ENCODE measurements around the gene ZMAT5. TPM values are rescaled to one million over a fixed set of nuclear protein-coding genes. Genes with fewer than 3 reads are reported as not detected.
A peak's percentile ranks its signal among the peaks of the same experiment; 100 is the strongest.
"Not testable (repeated sequence)": the region's sequence is repeated elsewhere in the genome, so short reads cannot be mapped to it uniquely, and the experiment has no call there.

ZMAT5 gene
- total RNA-seq, 2 experiments from 2014 or later = 17.1 to 17.5 TPM

DNA sequence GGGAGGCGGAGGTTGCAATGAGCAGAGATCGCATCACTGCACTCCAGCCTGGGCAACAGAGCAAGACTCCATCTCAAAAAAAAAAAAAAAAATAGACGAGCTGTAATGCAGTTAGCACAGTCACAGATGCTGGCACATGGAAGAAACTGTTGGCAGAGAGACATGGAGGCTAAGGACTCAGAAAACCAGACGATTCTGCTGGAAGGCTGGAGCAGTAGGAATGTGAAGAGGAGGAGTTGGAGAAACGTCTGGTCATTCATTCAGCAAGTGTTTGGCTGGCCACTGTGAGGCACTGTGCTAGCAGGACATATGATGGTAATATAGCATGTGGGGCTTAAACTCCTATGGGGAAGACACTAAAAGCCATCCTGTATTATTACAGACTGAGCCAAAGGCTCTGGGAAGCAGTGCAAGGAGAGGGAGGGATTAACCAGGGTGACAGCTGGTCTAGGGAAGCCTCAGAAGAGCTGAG, 5.4 kb upstream of the ZMAT5 start:
- H3K27me3 Mint-ChIP-seq = no peaks in the 10 kb centered on the region
- H3K4me1 Mint-ChIP-seq = peaks cover 12% of the 10 kb centered on the region
- H3K27ac Mint-ChIP-seq = no peak overlapping the region
- no peak for DNase-seq
- no peaks in the 10 kb centered on the region for H3K9me3 Mint-ChIP-seq
- H3K4me3 Mint-ChIP-seq = no peak overlapping the region
- peaks cover 25% of the 10 kb centered on the region for H3K36me3 Mint-ChIP-seq

DNA sequence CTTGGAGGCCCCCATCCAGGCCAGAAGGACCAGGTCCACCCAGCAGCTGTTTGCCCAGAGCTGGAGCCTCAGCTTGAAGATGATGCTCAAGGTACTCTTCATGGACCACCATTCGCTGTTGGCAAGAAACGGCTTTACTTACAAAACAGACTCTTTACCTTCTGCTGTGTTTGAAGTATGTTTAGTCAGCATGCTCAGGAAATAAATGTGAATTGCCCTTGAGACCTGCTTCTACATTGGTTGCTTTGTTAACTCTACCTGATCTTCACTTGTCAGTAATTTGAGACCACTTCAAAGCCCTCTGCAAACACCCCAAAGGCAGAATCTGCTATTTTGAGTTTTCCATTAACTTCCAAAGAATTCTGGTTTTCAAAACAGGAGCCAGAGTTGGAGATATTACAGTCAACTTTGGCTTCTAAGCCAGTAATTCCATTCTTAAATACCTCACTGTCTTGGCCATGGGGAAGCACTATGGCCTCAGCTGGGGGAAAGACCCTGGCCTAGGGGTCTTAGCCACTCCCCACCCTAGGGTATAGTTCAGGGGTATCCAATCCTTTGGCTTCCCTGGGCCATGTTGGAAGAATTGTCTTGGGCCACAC, 3.0 kb upstream of the ZMAT5 start:
- no peaks in the 10 kb centered on the region for H3K9me3 Mint-ChIP-seq
- peaks cover 21% of the 10 kb centered on the region for H3K4me1 Mint-ChIP-seq
- no peak overlapping the region for H3K27ac Mint-ChIP-seq
- H3K4me3 Mint-ChIP-seq = no peak overlapping the region
- DNase-seq = no peak
- no peaks in the 10 kb centered on the region for H3K27me3 Mint-ChIP-seq
- H3K36me3 Mint-ChIP-seq = peaks cover 27% of the 10 kb centered on the region

DNA sequence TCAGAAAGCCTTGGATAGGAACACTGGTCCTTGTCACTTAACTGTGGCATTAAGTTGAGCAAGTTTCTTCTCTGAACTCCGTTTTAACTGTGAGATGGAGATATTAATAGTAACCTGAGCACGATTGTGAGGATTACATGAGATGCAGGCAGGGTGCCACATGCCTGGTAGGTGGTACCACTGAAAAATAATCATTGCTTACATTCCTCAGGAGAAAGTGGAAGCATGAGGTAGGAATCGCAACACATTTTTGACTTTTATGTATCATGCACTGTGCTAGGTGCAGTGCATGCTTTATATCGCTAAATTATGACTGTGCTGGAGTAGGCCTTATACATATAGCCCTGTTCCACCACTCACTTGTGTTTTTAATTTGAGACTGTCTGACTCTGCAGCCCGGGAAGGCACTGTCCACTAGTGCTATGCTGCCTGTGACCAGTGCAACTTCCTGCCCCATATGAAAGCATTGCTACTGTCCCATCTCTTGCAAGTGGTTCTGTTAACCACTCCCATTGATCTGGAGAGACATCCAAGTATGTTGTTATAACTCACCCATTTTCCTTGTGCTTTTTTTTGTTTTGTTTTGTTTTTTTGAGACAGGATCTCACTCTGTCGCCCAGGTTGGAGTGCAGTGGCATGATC, 1.4 kb upstream of the ZMAT5 start:
- DNase-seq = no peak
- peaks cover 27% of the 10 kb centered on the region for H3K36me3 Mint-ChIP-seq
- peak overlapping the region; percentile 98 for H3K27ac Mint-ChIP-seq
- peaks cover 30% of the 10 kb centered on the region for H3K4me1 Mint-ChIP-seq
- no peaks in the 10 kb centered on the region for H3K9me3 Mint-ChIP-seq
- H3K4me3 Mint-ChIP-seq = peak overlapping the region; percentile 99
- no peaks in the 10 kb centered on the region for H3K27me3 Mint-ChIP-seq

DNA sequence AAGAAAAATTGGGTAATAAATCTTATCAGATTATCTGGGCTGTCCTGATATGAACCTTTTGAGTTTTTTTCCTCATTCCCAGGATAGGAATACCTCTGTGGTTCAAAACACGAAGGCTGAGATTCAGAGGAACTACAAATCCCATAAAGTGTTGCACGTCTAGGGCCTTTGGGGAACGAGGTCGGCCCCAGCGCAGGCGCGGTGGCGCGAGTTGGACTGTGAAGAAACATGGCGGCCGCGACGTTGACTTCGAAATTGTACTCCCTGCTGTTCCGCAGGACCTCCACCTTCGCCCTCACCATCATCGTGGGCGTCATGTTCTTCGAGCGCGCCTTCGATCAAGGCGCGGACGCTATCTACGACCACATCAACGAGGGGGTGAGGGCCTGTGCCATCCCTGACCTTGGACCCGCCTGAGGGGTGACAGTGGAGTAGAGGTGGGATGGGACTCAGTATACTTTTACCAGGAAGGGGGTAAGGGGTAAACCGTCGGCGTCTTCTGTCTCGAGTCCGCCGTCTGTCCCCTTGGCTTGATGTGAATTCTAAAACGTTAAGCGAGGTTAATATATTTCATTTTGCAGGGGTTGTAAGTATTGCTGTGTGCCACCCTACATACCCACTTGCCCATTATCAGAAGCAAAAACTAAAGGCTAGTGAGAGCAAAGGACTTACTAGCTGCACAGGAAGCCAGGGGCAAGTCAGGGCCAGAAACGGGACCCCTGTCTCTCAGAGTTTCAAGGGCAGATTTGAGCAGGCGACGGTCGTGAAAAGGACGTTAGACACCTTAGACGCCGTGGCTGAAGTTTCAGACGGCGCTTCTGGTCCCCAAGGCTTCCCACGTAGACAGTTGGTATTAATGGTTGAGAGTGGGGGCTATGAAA, 604 bp upstream of the ZMAT5 start, which contains the start of gene UQCR10:
Gene UQCR10 (plus strand): TSS at position 199 of the 881 bp plus-strand sequence. CDS start 30 bp downstream, at position 229.
- DNase-seq = peak; percentile 92

DNA sequence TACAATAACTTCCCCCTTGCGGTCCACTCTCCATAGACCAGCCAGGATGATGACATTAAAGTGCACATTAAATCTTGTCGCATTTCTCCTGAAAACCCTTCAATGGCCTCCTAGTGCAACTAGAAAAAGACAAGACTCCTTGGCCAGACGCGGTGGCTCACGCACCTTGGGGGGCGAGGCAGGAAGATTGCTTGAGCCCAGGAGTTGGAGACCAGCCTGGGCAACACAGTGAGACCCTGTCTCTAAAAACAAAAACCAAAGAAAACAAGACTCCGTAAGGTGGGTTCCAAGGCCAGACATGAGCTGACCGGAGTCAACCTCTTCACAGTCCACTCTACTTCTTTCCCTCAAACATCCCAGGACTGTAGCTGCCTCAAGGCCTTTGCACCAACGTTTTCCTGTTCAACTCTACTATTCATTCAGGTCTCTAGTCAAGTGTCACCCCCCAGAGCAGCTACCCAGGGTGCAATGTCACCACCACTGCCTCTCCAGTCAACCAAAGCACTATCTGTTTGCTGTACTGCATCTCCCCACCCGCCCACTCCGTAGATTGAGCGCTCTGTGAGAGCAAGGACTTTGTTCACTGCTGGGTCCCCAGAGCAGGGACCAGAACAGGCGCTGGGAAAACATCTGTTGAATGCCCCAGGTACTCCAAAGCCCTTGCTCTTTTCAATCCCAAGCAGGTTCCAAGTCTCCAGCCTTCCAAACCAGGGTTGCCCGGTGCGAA, 739 bp downstream of the ZMAT5 start:
- H3K36me3 Mint-ChIP-seq = peaks cover 27% of the 10 kb centered on the region
- peak overlapping the region; percentile 98 for H3K27ac Mint-ChIP-seq
- H3K9me3 Mint-ChIP-seq = no peaks in the 10 kb centered on the region
- no peaks in the 10 kb centered on the region for H3K27me3 Mint-ChIP-seq
- peak; percentile 28 for DNase-seq
- H3K4me3 Mint-ChIP-seq = peak overlapping the region; percentile 99
- peaks cover 30% of the 10 kb centered on the region for H3K4me1 Mint-ChIP-seq

More for the DNA sequence above, 604 bp upstream of the ZMAT5 start, which contains the start of gene UQCR10:
- Mint-ChIP-seq H3K27ac (peak within 1 kb of the TSS; percentile 98), H3K9me3 (no peaks in the 10 kb centered on the region), H3K4me3 (peak within 1 kb of the TSS; percentile 99), H3K4me1 (peaks cover 30% of the 10 kb centered on the region), H3K27me3 (no peaks in the 10 kb centered on the region), H3K36me3 (peaks cover 27% of the 10 kb centered on the region)

DNA sequence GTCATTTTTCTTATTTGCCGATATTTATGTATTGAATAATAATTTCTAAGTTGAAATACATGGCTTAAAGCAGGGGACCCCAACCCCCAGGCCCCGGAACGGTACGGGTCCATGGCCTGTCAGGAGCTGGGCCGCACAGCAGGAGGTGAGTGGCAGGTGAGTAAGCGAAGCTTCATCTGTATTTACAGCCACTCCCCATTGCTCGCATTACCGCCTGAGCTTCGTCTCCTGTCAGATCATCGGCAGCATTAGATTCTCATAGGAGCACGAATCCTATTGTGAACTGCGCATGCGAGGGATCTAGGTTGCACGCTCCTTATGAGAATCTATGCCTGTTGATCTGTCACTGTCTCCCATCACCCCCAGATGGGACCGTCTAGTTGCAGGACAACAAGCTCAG, 4.5 kb downstream of the ZMAT5 start:
- Mint-ChIP-seq H3K9me3 (no peaks in the 10 kb centered on the region), H3K36me3 (peaks cover 2% of the 10 kb centered on the region), H3K27ac (no peak overlapping the region), H3K4me3 (no peak overlapping the region), H3K27me3 (no peaks in the 10 kb centered on the region), H3K4me1 (peaks cover 18% of the 10 kb centered on the region)
- no peak for DNase-seq

DNA sequence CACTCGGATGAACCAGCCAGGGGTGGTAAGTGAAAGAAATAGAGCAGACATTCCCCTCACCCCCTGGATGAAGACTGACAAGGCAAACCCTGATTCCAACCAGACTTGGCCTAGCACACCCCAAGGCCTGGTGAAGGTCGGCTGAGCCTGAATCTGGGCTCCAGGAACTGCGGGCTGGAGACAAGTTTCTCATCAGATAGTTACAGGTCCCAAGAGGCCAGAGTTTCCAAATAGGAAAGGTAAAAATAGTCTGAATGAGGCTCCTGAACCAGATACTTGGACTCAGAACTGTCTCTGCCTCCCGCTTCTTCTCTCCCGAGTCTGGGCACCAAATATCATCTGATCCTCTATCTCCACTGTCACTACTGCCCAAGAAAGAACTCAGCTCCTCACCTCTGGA, 7.8 kb downstream of the ZMAT5 start:
- no peak overlapping the region for H3K4me3 Mint-ChIP-seq

DNA sequence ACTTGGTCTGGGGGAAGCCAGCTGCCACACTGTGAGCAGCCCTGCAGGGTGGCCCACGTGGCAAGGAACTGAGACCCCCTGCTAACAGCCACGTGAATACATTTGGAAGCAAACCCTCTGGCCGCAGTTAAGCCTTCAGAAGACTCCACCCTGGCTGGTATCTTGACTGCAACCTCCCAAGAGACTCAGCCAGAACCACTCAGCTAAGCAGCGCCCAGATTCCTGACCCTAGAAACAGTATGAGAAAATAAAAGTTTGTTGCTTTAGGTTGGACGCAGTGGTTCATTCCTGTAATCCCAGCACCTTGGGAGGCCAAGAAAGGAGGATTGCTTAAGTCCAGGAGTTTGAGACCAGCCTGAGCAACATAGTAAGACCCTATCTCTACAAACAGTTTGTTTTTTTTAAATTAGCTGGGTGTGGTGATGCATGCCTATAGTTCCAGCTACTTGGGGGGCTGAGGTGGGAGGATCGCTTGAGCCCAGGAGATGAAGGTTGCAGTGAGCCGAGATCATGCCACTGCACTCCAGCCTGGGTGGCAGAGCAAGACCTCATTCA, 8.7 kb downstream of the ZMAT5 start:
- H3K36me3 Mint-ChIP-seq = no peaks in the 10 kb centered on the region
- no peak overlapping the region for H3K27ac Mint-ChIP-seq
- H3K4me1 Mint-ChIP-seq = no peaks in the 10 kb centered on the region
- no peaks in the 10 kb centered on the region for H3K27me3 Mint-ChIP-seq
- no peak for DNase-seq
- no peak overlapping the region for H3K4me3 Mint-ChIP-seq
- H3K9me3 Mint-ChIP-seq = no peaks in the 10 kb centered on the region

More for the DNA sequence above, 7.8 kb downstream of the ZMAT5 start:
- Mint-ChIP-seq H3K4me1 (peaks cover under 1% of the 10 kb centered on the region), H3K36me3 (no peaks in the 10 kb centered on the region), H3K9me3 (no peaks in the 10 kb centered on the region), H3K27ac (no peak overlapping the region), H3K27me3 (no peaks in the 10 kb centered on the region)
- DNase-seq = no peak

DNA sequence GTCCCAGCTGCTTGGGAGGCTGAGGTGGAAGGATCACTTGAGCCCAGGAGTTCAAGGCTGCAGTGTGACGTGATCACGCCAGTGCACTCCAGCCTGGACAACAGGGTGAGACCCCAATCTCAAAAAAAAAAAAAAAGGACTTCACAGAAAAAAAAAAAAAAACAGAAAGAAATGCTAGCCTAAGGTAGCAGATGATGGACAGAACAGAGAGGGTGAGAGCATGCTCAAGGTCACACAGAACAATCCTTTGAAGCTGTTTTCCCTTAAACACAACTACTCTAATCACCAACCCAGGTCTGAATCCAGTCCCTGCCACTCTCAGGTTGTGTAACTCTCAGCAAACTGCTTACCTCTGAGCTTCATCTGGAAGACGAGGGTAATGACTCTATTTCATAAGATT, 9.7 kb downstream of the ZMAT5 start:
- Mint-ChIP-seq H3K27me3 (no peaks in the 10 kb centered on the region), H3K4me3 (no peak overlapping the region), H3K27ac (no peak overlapping the region), H3K4me1 (no peaks in the 10 kb centered on the region), H3K36me3 (no peaks in the 10 kb centered on the region), H3K9me3 (no peaks in the 10 kb centered on the region)
- DNase-seq = no peak

DNA sequence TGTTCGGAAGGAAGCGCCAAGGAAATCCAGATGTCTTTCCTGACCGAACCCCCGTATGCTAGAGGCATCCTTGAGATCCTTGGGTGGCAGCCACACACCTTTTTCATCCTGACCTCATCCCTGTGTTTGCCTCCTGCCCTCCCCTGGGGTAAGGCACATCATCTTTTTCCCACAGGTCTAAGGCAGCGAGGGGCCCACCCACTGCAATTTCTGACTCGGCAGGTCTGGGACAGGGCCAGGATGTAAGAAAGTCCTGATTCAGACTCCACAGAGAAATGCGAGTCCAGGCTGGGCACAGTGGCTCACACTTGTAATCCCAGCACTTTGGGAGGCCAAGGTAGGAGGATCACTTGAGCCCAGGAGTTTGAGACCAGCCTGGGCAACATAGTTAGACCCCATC, 10.5 kb downstream of the ZMAT5 start:
- no peaks in the 10 kb centered on the region for H3K36me3 Mint-ChIP-seq
- H3K27ac Mint-ChIP-seq = no peak overlapping the region
- no peaks in the 10 kb centered on the region for H3K27me3 Mint-ChIP-seq
- H3K4me1 Mint-ChIP-seq = no peaks in the 10 kb centered on the region
- H3K9me3 Mint-ChIP-seq = no peaks in the 10 kb centered on the region
- no peak overlapping the region for H3K4me3 Mint-ChIP-seq
- DNase-seq = no peak

DNA sequence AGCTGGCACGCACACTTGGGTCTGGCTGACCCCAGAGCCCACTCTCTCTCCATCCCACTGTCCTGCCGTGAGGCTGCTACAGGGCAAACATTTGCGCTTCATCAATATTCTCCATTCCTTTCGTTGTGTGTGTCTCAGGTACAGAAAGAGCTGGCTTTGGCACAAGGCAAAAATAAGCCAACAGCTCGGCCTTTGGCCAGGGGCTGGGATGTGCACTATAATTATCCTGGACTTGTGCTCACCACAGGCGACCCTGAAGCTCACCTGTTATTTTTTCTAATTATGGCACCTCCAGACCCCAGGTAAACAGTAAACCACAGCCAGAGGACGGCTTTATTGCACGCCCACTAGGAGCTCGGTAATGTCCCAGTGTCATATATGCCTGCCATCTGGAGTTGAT, 10.9 kb downstream of the ZMAT5 start:
- H3K9me3 Mint-ChIP-seq = no peaks in the 10 kb centered on the region
- H3K4me3 Mint-ChIP-seq = no peak overlapping the region
- H3K36me3 Mint-ChIP-seq = no peaks in the 10 kb centered on the region
- peaks cover 3% of the 10 kb centered on the region for H3K4me1 Mint-ChIP-seq
- H3K27ac Mint-ChIP-seq = no peak overlapping the region
- DNase-seq = no peak
- no peaks in the 10 kb centered on the region for H3K27me3 Mint-ChIP-seq

DNA sequence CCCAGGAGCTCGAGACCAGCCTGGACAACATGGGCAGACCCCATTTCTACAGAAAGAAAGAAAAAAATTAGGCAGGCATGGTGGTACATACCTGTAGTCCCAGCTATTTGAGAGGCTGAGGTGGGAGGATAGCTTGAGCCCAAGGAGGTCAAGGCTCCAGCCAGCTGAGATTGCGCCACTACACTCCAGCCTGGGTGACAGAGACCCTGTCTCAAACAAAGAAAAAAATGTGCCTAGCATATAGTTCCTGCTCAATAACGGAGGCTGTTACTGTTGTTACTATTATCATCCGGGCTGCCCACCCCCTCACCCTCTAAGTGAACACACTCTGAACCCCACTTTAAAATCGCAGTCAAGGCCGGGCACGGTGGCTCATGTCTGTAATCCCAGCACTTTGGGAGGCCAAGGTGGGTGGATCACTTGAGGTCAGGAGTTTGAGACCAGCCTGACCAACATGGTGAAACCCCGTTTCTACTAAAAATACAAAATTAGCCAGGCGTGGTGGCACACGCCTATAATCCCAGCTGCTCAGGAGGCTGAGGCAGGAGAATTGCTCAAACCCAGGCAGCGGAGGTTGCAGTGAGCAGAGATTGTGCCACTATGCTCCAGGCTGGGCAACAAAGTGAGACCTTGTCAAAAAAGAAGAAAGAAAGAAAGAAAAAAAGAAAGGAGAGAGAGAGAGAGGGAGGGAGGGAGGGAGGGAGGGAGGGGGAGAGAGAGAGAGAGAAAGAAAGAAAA, 12.0 kb downstream of the ZMAT5 start:
- H3K4me3 Mint-ChIP-seq, DNase-seq, H3K27ac Mint-ChIP-seq, H3K27me3 Mint-ChIP-seq, H3K4me1 Mint-ChIP-seq, H3K36me3 Mint-ChIP-seq, H3K9me3 Mint-ChIP-seq: not testable (repeated sequence)

DNA sequence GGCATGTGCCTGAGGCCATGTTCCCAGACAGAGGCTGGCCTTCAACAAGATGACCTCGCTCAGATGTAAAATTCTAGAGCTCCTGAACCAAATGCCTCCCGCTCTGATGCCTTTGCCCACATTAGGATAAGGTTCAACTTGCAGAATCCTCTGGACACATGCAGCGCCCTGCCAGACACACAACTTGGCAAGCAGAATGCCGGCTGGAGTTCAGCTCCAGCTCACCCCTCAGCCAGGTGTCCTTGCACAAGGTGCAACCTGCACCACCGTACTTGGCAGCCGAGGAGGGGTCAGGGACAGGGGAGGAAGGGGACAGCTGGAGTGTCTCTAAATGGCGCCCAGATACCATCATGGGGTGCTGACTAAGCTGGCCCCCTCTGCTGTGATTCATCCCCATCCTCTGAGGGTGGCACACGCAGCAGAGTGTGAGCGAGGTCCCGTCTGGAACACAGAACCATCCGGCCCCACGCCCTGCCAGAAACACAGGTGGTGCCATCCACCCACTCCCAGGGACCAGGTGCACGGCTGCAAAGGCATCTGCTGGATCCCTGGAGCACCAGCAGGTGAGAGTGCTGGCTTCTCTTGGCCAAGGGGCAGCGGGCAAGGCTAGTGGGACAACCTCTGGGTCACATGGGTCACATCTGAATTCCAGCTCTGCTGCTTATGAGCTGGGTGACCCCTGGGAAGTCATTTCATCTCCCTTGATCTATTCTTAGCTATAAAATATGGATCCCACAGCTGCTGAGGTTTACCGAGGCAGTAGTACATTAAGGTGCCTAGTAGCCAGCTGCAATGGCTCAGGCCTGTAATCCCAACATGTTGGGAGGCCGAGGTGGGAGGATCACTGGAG, 12.8 kb downstream of the ZMAT5 start:
- Mint-ChIP-seq H3K27me3 (no peaks in the 10 kb centered on the region), H3K4me3 (no peak overlapping the region), H3K27ac (no peak overlapping the region), H3K36me3 (no peaks in the 10 kb centered on the region), H3K9me3 (no peaks in the 10 kb centered on the region), H3K4me1 (peaks cover 4% of the 10 kb centered on the region)
- DNase-seq = no peak

Measured in activated naive CD8-positive, alpha-beta T cell treated with anti-CD3 and anti-CD28 coated beads for 36 hours (primary cell).